Suprapubic skin (tissue), 3 donors: Measurements from ENCODE around the gene PKN2.

Experiments used
- POLR2A ChIP-seq, 2 donors: fragments of 450-650 bp; IDR thresholded peaks; one replicate each; pipeline ENCODE4 v1.6.1; 2017; ENCODE audit warnings: antibody characterized with exemption in 2 of 2, mild to moderate bottlenecking in 2 of 2, moderate library complexity in 2 of 2
- TF ChIP-seq, protein P1 (sequence below), 2 donors: fragments of 200-600 bp in 1 of 2; fragments of 450-650 bp in 1 of 2; sonication (generic) in 1 of 2; IDR thresholded peaks; one replicate each; pipeline ENCODE4 v1.5.1; 2016 to 2019; ENCODE audit warnings: antibody characterized with exemption in 2 of 2, mild to moderate bottlenecking in 1 of 2, moderate library complexity in 1 of 2

DNA sequence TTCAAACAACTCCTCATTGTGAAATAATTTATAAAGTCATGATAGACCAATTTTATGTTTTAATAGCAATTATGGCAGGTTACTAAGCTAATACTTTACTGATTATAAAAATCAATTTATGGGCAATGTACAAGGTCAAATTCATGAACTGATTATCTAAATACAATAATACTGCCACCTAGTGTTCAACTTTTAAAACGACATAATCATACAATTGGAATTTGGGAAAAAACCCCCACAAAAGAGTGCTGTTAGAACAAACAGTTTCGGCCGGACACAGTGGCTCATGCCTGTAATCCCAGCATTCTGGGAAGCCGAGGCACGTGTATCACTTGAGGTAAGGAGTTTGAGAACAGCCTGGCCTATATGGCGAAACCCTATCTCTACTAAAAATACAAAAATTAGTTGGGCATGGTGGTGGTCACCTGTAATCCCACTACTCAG, 193.3 kb downstream of the PKN2 start:
- TF ChIP-seq POLR2A (IDR thresholded peaks at IDR 0.05): no peak
- TF ChIP-seq, protein P1, sequence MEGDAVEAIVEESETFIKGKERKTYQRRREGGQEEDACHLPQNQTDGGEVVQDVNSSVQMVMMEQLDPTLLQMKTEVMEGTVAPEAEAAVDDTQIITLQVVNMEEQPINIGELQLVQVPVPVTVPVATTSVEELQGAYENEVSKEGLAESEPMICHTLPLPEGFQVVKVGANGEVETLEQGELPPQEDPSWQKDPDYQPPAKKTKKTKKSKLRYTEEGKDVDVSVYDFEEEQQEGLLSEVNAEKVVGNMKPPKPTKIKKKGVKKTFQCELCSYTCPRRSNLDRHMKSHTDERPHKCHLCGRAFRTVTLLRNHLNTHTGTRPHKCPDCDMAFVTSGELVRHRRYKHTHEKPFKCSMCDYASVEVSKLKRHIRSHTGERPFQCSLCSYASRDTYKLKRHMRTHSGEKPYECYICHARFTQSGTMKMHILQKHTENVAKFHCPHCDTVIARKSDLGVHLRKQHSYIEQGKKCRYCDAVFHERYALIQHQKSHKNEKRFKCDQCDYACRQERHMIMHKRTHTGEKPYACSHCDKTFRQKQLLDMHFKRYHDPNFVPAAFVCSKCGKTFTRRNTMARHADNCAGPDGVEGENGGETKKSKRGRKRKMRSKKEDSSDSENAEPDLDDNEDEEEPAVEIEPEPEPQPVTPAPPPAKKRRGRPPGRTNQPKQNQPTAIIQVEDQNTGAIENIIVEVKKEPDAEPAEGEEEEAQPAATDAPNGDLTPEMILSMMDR (IDR thresholded peaks at IDR 0.05): no peak
